Transverse colon (tissue), 4 donors: Measurements from ENCODE around the gene PLBD2. TPM values are rescaled to one million over a fixed set of nuclear protein-coding genes. Genes with fewer than 3 reads are reported as not detected.
A peak's percentile ranks its signal among the peaks of the same experiment; 100 is the strongest.

ENCODE experiments used
- DNase-seq: peaks from one replicate; pipeline ENCODE4 v3.0.0-alpha.2; 2019
- H3K27ac ChIP-seq, 4 donors: fragments of 200-600 bp; sonication (generic); 2 replicates each; pipeline ENCODE4 v1.5.1; 2016 to 2018; ENCODE audit warnings: inconsistent platforms in 4 of 4
- H3K27me3 ChIP-seq: fragments of 200-600 bp; sonication (generic); 2 replicates; pipeline ENCODE4 v1.5.1; 2017; ENCODE audit warnings: inconsistent platforms
- H3K36me3 ChIP-seq, 4 donors: fragments of 200-600 bp; sonication (generic); 2 replicates each; pipeline ENCODE4 v1.5.1; 2017 to 2019; ENCODE audit warnings: inconsistent platforms in 4 of 4
- H3K4me1 ChIP-seq, 4 donors: fragments of 200-600 bp; sonication (generic); 2 replicates each; pipeline ENCODE4 v1.5.1; 2017 to 2020; ENCODE audit warnings: inconsistent platforms in 4 of 4
- H3K4me3 ChIP-seq, 4 donors: fragments of 200-600 bp; sonication (generic); 1 replicate in 1 of 4; 2 replicates in 3 of 4; pipeline versions ENCODE4 v1.5.1 to v1.6.1; 2017 to 2019; ENCODE audit warnings: inconsistent platforms in 4 of 4
- H3K9me3 ChIP-seq, 2 donors: fragments of 200-600 bp; sonication (generic); 2 replicates each; pipeline ENCODE4 v1.5.1; 2017 to 2019; ENCODE audit warnings: inconsistent platforms in 2 of 2
- EP300 ChIP-seq: sonication (generic); formaldehyde crosslinking; IDR thresholded peaks from one replicate; pipeline ENCODE4 v1.6.1; 2017; ENCODE audit warnings: antibody characterized with exemption, low read depth
- POLR2A ChIP-seq: fragments of 450-650 bp; IDR thresholded peaks from one replicate; pipeline ENCODE4 v1.6.1; 2016; ENCODE audit warnings: antibody characterized with exemption, mild to moderate bottlenecking, moderate library complexity
- POLR2AphosphoS5 ChIP-seq, 3 donors: sonication (generic); formaldehyde crosslinking; IDR thresholded peaks; one replicate each; pipeline ENCODE4 v1.6.1; 2016; ENCODE audit warnings: antibody characterized with exemption in 3 of 3
- WGBS, 2 donors: methylation state at CpG; one replicate each; pipeline ENCODE4 v1.1.5; 2018; ENCODE audit warnings: low coverage in 1 of 2; 5-methylcytosine and 5-hydroxymethylcytosine counted together
- in situ Hi-C, 4 donors: fragments of 200-750 bp; cut with MboI; loops; one replicate each; pipeline versions ENCODE4 v1.15.0 to v1.15.1; 2017; ENCODE audit warnings: low sequenced_read_pairs in 3 of 4, low pct_ligation_motif_present in 1 of 4, low pct_unique_long_range_greater_than_20kb in 1 of 4
- intact Hi-C: fragments of 100-400 bp; cut with DNase I; formaldehyde crosslinking; loops from one replicate; pipeline ENCODE4 v1.15.1; 2023; ENCODE audit warnings: low total_unique reads
- total RNA-seq, 4 donors: library from RNA; depleted of rRNA; stranded (reverse); fragments of >200 nt; gene quantifications; one replicate each; pipeline ENCODE4 v1.1.0, GENCODE V29; 2016
- TF ChIP-seq, protein P1 (sequence below), 5 experiments: fragments of 200-600 bp in 3 of 5; fragments of 450-650 bp in 2 of 5; sonication (generic) in 3 of 5; IDR thresholded peaks; 1 replicate in 2 of 5; 2 replicates in 3 of 5; pipeline ENCODE4 v1.5.1; 2016 to 2017; ENCODE audit warnings: antibody characterized with exemption in 5 of 5, inconsistent platforms in 3 of 5, mild to moderate bottlenecking in 2 of 5, moderate library complexity in 1 of 5

The PLBD2 gene
- total RNA-seq, 4 donors from 2014 or later: 12.3 to 27.5 (median 19.0) TPM

DNA sequence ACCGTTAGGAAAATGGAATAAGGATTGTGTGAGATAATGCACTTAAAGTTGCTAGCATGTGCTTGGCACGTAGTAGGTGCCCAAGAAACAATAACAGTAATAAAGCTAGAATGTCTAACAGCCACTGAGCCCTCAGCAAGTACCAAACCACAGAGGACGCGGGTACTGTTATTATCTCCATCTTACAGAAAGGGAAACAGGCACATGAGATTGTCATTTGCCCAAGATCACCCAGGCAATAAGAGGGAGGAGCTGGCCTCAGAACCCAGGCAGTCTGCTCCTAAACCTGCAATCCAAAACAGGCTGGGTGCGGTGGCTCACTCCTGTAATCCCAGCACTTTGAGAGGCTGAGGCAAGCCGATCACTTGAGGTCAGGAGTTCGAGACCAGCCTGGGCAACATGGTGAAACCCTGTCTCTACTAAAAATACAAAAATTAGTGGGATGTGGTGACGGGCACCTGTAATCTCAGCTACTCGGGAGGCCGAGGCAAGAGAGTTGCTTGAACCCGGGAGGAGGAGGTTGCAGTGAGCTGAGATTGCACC, 50.4 kb downstream of the PLBD2 start:
- no peak for DNase-seq
- 84 to 85% methylated on average over 5 to 11 of the region's 11 CpGs for WGBS, 2 donors
- peaks cover 3% of the 10 kb centered on the region for H3K27me3 ChIP-seq
- H3K27ac ChIP-seq: no peak overlapping the region
- no peaks in the 10 kb centered on the region for H3K9me3 ChIP-seq
- no peaks in the 10 kb centered on the region for H3K36me3 ChIP-seq
- TF ChIP-seq EP300: no peak
- TF ChIP-seq POLR2A: no peak
- TF ChIP-seq, protein P1, sequence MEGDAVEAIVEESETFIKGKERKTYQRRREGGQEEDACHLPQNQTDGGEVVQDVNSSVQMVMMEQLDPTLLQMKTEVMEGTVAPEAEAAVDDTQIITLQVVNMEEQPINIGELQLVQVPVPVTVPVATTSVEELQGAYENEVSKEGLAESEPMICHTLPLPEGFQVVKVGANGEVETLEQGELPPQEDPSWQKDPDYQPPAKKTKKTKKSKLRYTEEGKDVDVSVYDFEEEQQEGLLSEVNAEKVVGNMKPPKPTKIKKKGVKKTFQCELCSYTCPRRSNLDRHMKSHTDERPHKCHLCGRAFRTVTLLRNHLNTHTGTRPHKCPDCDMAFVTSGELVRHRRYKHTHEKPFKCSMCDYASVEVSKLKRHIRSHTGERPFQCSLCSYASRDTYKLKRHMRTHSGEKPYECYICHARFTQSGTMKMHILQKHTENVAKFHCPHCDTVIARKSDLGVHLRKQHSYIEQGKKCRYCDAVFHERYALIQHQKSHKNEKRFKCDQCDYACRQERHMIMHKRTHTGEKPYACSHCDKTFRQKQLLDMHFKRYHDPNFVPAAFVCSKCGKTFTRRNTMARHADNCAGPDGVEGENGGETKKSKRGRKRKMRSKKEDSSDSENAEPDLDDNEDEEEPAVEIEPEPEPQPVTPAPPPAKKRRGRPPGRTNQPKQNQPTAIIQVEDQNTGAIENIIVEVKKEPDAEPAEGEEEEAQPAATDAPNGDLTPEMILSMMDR (IDR thresholded peaks at IDR 0.05): no peak
- TF ChIP-seq POLR2AphosphoS5 (IDR thresholded peaks at IDR 0.05): no peak
- peaks cover 0 to 4% (median 0%) of the 10 kb centered on the region in 4 donors for H3K4me1 ChIP-seq
- H3K4me3 ChIP-seq: no peak overlapping the region
- intact Hi-C loops: no loop called here
- in situ Hi-C loops: no loop called here

DNA sequence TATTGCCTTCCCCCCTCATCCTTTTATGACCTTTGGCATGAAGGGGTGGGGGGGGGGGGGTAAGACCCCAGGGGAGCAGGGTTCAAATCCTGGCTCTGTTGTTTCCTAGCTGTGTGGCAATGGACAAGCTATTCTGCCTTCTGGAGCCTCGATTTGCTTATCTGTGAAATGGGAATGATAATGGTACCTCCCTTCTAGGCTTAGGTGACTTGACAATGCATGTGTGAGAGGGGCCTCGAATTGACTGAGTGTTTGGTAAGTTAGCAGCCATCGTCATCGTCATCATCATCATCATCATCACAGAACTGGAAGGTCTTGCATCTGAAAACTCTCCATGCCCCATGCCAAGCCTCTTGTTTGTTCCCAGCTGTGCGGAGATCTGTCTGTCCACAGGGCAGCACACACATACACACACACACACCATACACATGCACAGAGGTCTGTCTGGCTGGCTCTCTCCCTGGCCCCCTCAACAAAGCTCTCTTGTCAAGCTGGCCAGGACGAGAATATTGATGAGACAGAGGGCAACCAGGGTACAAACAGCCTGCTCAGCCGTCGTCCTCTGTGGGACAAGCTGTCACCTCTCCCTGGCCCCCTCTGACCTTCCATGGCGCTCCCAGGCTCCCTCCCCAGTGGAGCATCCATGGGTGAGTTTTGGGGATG, 51.2 kb downstream of the PLBD2 start:
- Histone ChIP-seq H3K4me3 (no peak overlapping the region), H3K27me3 (peaks cover 6% of the 10 kb centered on the region), H3K9me3 (no peaks in the 10 kb centered on the region), H3K4me1 (no peaks in the 10 kb centered on the region), H3K27ac (no peak overlapping the region), H3K36me3 (no peaks in the 10 kb centered on the region)
- 63 to 71% methylated on average over 4 to 9 of the region's 9 CpGs for WGBS, 2 donors
- in situ Hi-C loops: no loop called here
- no peak for DNase-seq
- intact Hi-C loops: no loop called here
- TF ChIP-seq, protein P1 (IDR thresholded peaks at IDR 0.05): no peak
- TF ChIP-seq EP300 (no peak), POLR2AphosphoS5 (IDR thresholded peaks at IDR 0.05) (no peak), POLR2A (no peak)

DNA sequence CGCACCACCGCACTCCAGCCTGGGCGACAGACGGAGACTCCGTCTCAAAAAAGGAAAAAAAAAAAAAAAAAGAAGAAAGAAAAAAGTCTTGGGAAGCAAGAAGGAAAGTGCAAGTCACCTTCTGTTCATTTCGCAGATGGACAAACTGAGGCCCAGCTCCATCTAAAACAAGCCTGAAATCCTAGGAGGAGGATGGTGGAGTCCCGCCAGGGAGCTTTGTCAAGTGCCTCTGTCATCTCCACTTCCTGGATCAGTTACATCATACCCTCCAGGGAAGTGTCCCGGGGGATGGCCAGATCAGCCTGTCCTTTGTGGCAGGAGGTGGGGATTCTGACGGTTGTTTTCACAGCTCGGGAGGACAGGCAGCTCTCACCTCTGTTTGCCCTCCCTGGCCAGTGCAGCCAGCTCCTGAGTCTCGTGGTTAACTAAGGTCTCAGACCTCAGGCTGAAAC, 55.1 kb downstream of the PLBD2 start:
- DNase-seq: peak; percentile 15
- Histone ChIP-seq H3K9me3 (no peaks in the 10 kb centered on the region), H3K36me3 (no peaks in the 10 kb centered on the region), H3K27me3 (peaks cover 6% of the 10 kb centered on the region), H3K4me3 (no peak overlapping the region), H3K27ac (no peak overlapping the region), H3K4me1 (peaks cover 0 to 4% (median 0%) of the 10 kb centered on the region in 4 donors)
- WGBS, 2 donors: 69 to 93% methylated on average over 6 to 11 of the region's 11 CpGs
- TF ChIP-seq POLR2A: no peak
- TF ChIP-seq, protein P1 (IDR thresholded peaks at IDR 0.05): no peak
- TF ChIP-seq EP300: no peak
- TF ChIP-seq POLR2AphosphoS5 (IDR thresholded peaks at IDR 0.05): no peak
- intact Hi-C loops: no loop called here
- in situ Hi-C loops: no loop called here

DNA sequence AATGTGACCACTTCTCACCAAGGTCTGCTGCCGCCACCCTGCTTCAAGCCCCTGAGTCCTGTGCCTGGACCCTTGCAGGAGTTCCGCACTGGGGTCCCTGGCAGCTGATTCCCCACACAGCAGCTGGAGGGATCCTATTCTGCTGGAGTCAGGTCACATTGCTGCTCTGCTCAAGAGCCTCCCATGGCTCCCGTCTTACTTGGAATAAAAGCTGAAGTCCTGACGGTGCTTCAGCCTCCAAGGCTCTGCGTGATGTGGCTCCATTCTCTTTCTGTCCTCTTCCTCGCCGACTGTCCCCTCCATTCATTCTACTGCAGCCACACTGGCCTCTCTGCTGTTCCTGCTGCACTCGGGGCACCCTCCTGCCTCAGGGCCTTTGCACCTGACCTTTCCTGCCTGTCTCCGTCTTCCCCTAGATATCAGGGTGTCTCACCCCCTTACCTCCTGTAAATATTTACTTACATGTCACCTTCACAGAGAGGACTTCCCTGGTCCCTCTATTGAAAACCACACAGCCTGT, 56.2 kb downstream of the PLBD2 start:
- TF ChIP-seq POLR2A (no peak), POLR2AphosphoS5 (IDR thresholded peaks at IDR 0.05) (no peak), EP300 (no peak)
- TF ChIP-seq, protein P1 (IDR thresholded peaks at IDR 0.05): no peak
- intact Hi-C loops: no loop called here
- DNase-seq: no peak
- Histone ChIP-seq H3K4me3 (no peak overlapping the region), H3K27me3 (peaks cover 6% of the 10 kb centered on the region), H3K9me3 (no peaks in the 10 kb centered on the region), H3K4me1 (peaks cover 0 to 5% (median 0%) of the 10 kb centered on the region in 4 donors), H3K27ac (no peak overlapping the region), H3K36me3 (no peaks in the 10 kb centered on the region)
- WGBS, 2 donors: 74 to 88% methylated on average over 5 to 9 of the region's 9 CpGs
- in situ Hi-C loops: no loop called here
